ENCODE results near the gene CCDC102A. TPM values are rescaled to one million over a fixed set of nuclear protein-coding genes. Genes with fewer than 3 reads are reported as not detected.

Gene CCDC102A
- total RNA-seq, 2 donors from 2014 or later: 11.2 to 15.1 TPM

DNA sequence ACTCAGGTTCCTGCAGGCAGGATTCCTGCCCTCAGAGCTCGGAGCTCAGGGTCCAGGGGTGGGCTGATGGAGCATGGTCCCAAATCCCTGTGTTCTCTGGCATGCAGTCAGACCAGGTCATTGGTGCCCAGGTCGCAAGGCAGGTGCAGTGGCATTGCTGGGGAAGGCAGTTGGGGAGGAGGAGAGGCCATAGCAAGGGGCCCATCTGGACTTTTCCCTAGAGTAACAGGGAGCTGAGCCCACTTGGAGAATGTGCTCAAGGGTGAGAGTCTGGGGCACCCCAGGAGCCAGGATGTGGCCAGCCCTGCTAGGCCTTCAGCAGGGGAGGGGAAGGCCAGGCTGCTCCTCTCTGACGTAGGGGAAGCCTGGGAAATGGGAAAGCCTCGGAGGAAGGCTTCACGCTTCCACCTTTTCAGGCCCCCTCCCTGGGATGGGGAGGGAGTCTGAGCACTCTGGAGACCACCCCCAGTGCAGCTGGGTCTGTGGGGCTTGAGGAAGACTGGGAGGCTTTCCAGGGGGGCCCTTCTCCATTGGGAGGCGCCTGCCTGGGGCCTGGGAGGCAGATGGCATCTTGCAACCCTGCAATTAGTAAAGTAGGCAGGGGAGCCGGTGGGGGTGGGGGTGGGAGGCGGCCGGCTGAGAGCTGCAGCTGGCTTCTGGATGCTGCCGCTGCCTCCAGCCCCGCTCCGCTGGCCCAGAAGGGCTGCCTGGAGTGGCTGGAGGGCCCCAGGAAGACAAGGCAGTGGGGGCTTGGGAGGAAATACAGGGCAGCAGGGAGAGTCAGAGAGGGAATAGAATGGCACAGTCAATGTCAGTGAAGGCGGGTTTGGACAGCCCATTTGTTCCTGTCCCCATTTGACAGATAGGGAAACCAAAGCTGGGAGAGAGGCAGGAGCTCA, 29.0 kb downstream of the CCDC102A start:
- TF ChIP-seq, protein P1, sequence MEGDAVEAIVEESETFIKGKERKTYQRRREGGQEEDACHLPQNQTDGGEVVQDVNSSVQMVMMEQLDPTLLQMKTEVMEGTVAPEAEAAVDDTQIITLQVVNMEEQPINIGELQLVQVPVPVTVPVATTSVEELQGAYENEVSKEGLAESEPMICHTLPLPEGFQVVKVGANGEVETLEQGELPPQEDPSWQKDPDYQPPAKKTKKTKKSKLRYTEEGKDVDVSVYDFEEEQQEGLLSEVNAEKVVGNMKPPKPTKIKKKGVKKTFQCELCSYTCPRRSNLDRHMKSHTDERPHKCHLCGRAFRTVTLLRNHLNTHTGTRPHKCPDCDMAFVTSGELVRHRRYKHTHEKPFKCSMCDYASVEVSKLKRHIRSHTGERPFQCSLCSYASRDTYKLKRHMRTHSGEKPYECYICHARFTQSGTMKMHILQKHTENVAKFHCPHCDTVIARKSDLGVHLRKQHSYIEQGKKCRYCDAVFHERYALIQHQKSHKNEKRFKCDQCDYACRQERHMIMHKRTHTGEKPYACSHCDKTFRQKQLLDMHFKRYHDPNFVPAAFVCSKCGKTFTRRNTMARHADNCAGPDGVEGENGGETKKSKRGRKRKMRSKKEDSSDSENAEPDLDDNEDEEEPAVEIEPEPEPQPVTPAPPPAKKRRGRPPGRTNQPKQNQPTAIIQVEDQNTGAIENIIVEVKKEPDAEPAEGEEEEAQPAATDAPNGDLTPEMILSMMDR (IDR thresholded peaks at IDR 0.05): no peak
- DNase-seq (ENCODE audit: low spot score): no peak
- H3K27me3 ChIP-seq: no peaks in the 10 kb centered on the region
- no peak overlapping the region for H3K27ac ChIP-seq
- H3K9me3 ChIP-seq: no peaks in the 10 kb centered on the region
- H3K4me3 ChIP-seq: no peak overlapping the region
- H3K36me3 ChIP-seq: peaks cover 3% of the 10 kb centered on the region
- no peaks in the 10 kb centered on the region for H3K4me1 ChIP-seq

DNA sequence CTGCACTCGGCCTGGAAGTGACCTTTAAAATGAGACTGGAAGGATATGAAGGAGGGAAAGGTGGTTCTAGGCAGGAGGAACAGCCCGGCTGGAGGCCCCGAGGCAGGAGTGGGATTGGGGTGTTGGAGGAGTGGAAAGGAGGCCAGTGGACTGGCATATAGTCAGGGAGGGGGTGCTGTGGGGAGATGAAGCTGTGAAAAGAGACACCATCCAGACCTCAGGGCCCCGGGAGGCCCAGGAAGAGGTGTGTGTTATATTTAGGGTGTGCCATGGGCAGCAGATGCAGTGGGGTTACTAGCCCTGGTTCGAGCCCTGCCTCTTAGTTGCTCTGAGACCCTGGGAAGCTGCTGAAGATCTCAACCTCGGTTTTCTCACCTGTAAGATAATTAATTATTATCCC, 31.2 kb downstream of the CCDC102A start:
- no peak for DNase-seq (ENCODE audit: low spot score)
- TF ChIP-seq, protein P1 (IDR thresholded peaks at IDR 0.05): no peak
- H3K4me1 ChIP-seq: no peaks in the 10 kb centered on the region
- H3K27ac ChIP-seq: no peak overlapping the region
- H3K27me3 ChIP-seq: no peaks in the 10 kb centered on the region
- H3K4me3 ChIP-seq: no peak overlapping the region
- H3K9me3 ChIP-seq: no peaks in the 10 kb centered on the region
- H3K36me3 ChIP-seq: no peaks in the 10 kb centered on the region

DNA sequence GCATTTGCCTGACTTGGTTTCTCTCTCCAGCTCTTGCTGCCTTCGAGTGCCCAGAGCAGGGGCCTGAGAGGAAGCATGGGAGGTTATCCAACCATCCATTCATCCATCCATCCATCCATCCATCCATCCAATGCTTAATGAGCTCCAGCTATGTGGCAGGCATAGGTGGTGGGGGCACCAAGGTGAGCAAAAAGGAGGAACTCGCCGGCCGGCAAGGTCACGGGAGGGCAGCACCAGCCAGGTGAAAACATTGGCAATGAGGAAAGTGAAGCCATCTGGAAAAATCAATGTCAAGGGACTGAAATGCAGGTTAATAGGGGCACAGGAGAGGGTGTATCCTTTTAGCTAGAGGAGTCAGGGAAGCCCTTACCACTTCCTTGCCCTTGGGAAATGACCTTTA, 31.9 kb downstream of the CCDC102A start:
- Histone ChIP-seq H3K9me3 (no peaks in the 10 kb centered on the region), H3K4me1 (no peaks in the 10 kb centered on the region), H3K36me3 (no peaks in the 10 kb centered on the region), H3K27me3 (no peaks in the 10 kb centered on the region), H3K27ac (no peak overlapping the region), H3K4me3 (no peak overlapping the region)
- TF ChIP-seq, protein P1 (IDR thresholded peaks at IDR 0.05): no peak
- DNase-seq (ENCODE audit: low spot score): no peak

DNA sequence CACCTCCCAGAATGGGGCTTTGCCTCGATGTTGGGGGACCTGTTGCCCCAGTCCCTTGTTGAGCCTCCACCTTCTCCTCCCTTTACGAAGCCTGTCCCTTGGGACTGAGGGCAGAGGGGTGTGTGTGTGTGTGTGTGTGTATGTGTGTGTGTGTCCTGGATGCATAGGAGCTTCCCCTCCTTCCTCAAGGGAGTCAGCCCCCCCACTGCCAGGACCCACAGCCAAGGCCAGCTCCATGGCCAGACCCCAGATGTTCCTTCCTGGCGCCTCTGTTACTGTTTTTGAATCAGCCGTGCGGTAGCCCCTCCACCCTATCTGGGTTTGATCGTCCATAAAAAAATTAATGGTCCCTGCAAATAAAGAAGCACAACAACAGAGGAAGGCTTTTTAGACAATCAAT, 32.4 kb downstream of the CCDC102A start:
- Histone ChIP-seq H3K27ac (no peak overlapping the region), H3K4me3 (no peak overlapping the region), H3K27me3 (no peaks in the 10 kb centered on the region), H3K9me3 (no peaks in the 10 kb centered on the region), H3K36me3 (no peaks in the 10 kb centered on the region), H3K4me1 (no peaks in the 10 kb centered on the region)
- no peak for DNase-seq (ENCODE audit: low spot score)
- TF ChIP-seq, protein P1 (IDR thresholded peaks at IDR 0.05): no peak

DNA sequence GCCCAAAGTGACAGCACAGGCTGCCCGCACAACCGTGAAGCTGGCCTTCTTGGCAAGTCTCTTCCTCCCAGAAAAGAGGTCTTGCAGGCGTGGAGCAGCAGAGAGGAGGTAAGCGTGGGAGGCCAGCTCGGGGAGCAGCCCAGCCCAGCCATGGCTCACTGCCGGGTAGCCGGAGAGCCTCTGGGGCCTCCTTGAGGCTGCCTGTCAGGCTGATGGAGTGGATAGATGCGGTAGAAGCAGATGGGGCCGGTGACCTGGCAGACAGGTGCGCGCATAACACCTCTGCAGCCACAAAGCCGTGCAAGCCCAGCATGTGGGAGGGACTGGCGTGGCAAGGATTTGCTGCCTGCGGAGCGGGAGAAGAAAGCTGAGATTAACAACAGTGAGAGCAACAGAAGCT, 33.0 kb downstream of the CCDC102A start:
- DNase-seq (ENCODE audit: low spot score): no peak

More for the DNA sequence above, 33.0 kb downstream of the CCDC102A start:
- Histone ChIP-seq H3K4me3 (no peak overlapping the region), H3K4me1 (no peaks in the 10 kb centered on the region), H3K9me3 (no peaks in the 10 kb centered on the region), H3K27ac (no peak overlapping the region), H3K27me3 (no peaks in the 10 kb centered on the region), H3K36me3 (no peaks in the 10 kb centered on the region)
- TF ChIP-seq, protein P1 (IDR thresholded peaks at IDR 0.05): no peak
